ENCODE results near the gene SELENOF. TPM values are rescaled to one million over a fixed set of nuclear protein-coding genes. Genes with fewer than 3 reads are reported as not detected.

SELENOF gene
- total and polyA plus RNA-seq, 10 of the 15 experiments (the other 5 are each of a cell fraction or from before 2014, with no cell fraction given), result 98.7 to 254 (median 172) TPM

GRCh38 chr1:86948212-86948611, 34.3 kb upstream of the SELENOF start (continued):
- no peak for TF ChIP-seq RAD21 (IDR thresholded peaks at IDR 0.05; ENCODE audit: insufficient read depth, low read depth, low read length)
- no peak for TF ChIP-seq REST (IDR thresholded peaks at IDR 0.05; ENCODE audit: low read depth, low read length)
- TF ChIP-seq CEBPZ (IDR thresholded peaks at IDR 0.05; ENCODE audit: low read depth, low read length), result no peak
- TF ChIP-seq MYC (IDR thresholded peaks at IDR 0.05; ENCODE audit: insufficient read depth, insufficient read length, insufficient replicate concordance, low read length, severe bottlenecking), result no peak

- H3K4me2 ChIP-seq (ENCODE audit: control insufficient read depth, insufficient read depth), result no peak overlapping the region
- BruUV-seq (replicated peaks), result no TSS peak
- no peak overlapping the region for H3K27ac ChIP-seq (ENCODE audit: control insufficient read depth, insufficient read depth)
- H3K79me2 ChIP-seq (ENCODE audit: control insufficient read depth, insufficient read depth, low read length), result peaks cover 41% of the 10 kb centered on the region
- H2AFZ ChIP-seq (ENCODE audit: control insufficient read depth, low read depth, low read length), result no peak overlapping the region
- H3K36me3 ChIP-seq (ENCODE audit: control insufficient read depth in 2 of 2, insufficient read depth in 2 of 2, low read length in 1 of 2), result no peaks in the 10 kb centered on the region
- H3K9ac ChIP-seq (ENCODE audit: control insufficient read depth, insufficient read depth, low read length), result no peak overlapping the region
- SMC1A ChIA-PET (ENCODE audit: uncharacterized antibody, unreplicated experiment), result interaction anchor here (1.1 to 1.9 kb wide), 8 partner anchors 9 to 30 kb away, joined by 3 to 8 read pairs (median 4); no protein-coding TSS in a partner anchor
- no peak overlapping the region for H3K4me3 ChIP-seq
- in situ Hi-C loops (cut with MboI), result no loop called here
- no peak for TF ChIP-seq ZSCAN29 (IDR thresholded peaks at IDR 0.05)
- no peak for TF ChIP-seq MYB (IDR thresholded peaks at IDR 0.05; ENCODE audit: borderline replicate concordance, low read depth, low read length)
- TF ChIP-seq SKIL (IDR thresholded peaks at IDR 0.05; ENCODE audit: low read depth, poor library complexity, severe bottlenecking), result no peak
- no peak for TF ChIP-seq NFYA (IDR thresholded peaks at IDR 0.05; ENCODE audit: borderline replicate concordance, low read depth, low read length)
- no peaks in the 10 kb centered on the region for H3K27me3 ChIP-seq (replicated peaks in 1 of 2; ENCODE audit: control insufficient read depth in 2 of 2, insufficient read depth in 2 of 2, low read length in 1 of 2)
- POLR2A ChIA-PET, result interaction anchor here (1.6 kb wide), 1 partner anchor 28 kb away, joined by 6 read pairs; the partner anchor contains the start of gene HS2ST1
- H3K9me3 ChIP-seq (replicated peaks; ENCODE audit: control insufficient read depth, insufficient read depth, low read length), result no peaks in the 10 kb centered on the region; the same call in 2 of the 3 replicates
- H4K20me1 ChIP-seq (ENCODE audit: control insufficient read depth, insufficient read depth), result no peaks in the 10 kb centered on the region
- intact Hi-C loops (cut with micrococcal nuclease; ENCODE audit: unreplicated experiment), result no loop called here
- RAD21 ChIA-PET (ENCODE audit: unreplicated experiment), result interaction anchor here (0.9 to 1.5 kb wide), 4 partner anchors 26 to 91 kb away, joined by 3 read pairs; partner anchors contain the start of genes HS2ST1 and SELENOF
- CTCF ChIA-PET, result interaction anchor here (0.8 to 1.5 kb wide), 4 partner anchors 10 to 443 kb away, joined by 3 read pairs; no protein-coding TSS in a partner anchor
- no peak for ATAC-seq
- DNase-seq (ENCODE audit: low read depth, low spot score), result no peak
- no peaks in the 10 kb centered on the region for H3K4me1 ChIP-seq (ENCODE audit: control insufficient read depth, insufficient read depth, low read length)
- no peak for FAIRE-seq
Observed at GRCh38 chr1:86942743-86943142, 28.8 kb upstream of the SELENOF start.
